Motor neuron (in vitro differentiated cells): Measurements from ENCODE around the gene KBTBD13. TPM values are rescaled to one million over a fixed set of nuclear protein-coding genes. Genes with fewer than 3 reads are reported as not detected.

Source experiments
- ATAC-seq, 8 experiments: fragments of 200-7000 bp; cut with Tn5 transposase; replicated peaks in 6 of 8; 2 replicates each; pipeline ENCODE4 v1.8.0; 2021; ENCODE audit warnings: mild to moderate bottlenecking in 8 of 8, moderate library complexity in 8 of 8
- H3K27ac ChIP-seq, 2 donors: fragments of 250-450 bp; sonication (Bioruptor Pico); 2 replicates each; pipeline ENCODE4 v1.9.0; 2021; ENCODE audit warnings: antibody characterized with exemption in 2 of 2, mild to moderate bottlenecking in 2 of 2, moderate library complexity in 1 of 2
- H3K4me1 ChIP-seq, 2 donors: fragments of 250-450 bp; sonication (Bioruptor Pico); replicated peaks in 1 of 2; 2 replicates each; pipeline ENCODE4 v1.6.1; 2021; ENCODE audit warnings: antibody characterized with exemption in 2 of 2, mild to moderate bottlenecking in 2 of 2, moderate library complexity in 1 of 2
- H3K4me3 ChIP-seq, 5 donors: fragments of 250-450 bp; sonication (Bioruptor Pico); 2 replicates each; pipeline ENCODE4 v1.9.0; 2021; ENCODE audit warnings: antibody characterized with exemption in 5 of 5, mild to moderate bottlenecking in 5 of 5, moderate library complexity in 4 of 5
- WGBS, 10 experiments: fragments of 450-650 bp; shearing (Covaris generic); methylation state at CpG; one replicate each; pipeline ENCODE4 v1.0.0; 2022; 5-methylcytosine and 5-hydroxymethylcytosine counted together
- in situ Hi-C, 9 experiments: fragments of 400-800 bp; cut with MboI; loops; one replicate each; pipeline ENCODE4 v1.15.0; 2021; ENCODE audit warnings: low sequenced_read_pairs in 9 of 9, low pct_unique_long_range_greater_than_20kb in 2 of 9; ENCODE audit not compliant: unreplicated experiment in 9 of 9
- total RNA-seq, 8 experiments: library from RNA; unstranded; fragments of 300-600 nt; gene quantifications; 2 replicates each; pipeline versions ENCODE4 v1.2.3 to v1.2.4, GENCODE V29; 2022

The KBTBD13 gene
- under 1 TPM in 5 of 8 experiments, not detected in 3; 0.10 to 0.28 (median 0.18) TPM for total RNA-seq

GRCh38 chr15:65076486-65077290 lies at the start of gene KBTBD13:
TSS of gene KBTBD13 (plus strand) at chr15:65076746. CDS start at chr15:65076816, 70 bp downstream.
- no peak within 1 kb of the TSS for H3K4me3 ChIP-seq
- no peak for ATAC-seq
- no peak within 1 kb of the TSS for H3K27ac ChIP-seq
- WGBS, 10 experiments: 85 to 100% (median 94%) methylated on average over 4 to 48 of the region's 73 CpGs; no CpG with 5 or more reads in 5 of the 10 experiments
- H3K4me1 ChIP-seq: peaks cover 0 to 6% of the 10 kb centered on the region in 2 donors
- in situ Hi-C loops: no loop called here

GRCh38 chr15:65026756-65027155 lies 49.8 kb upstream of the KBTBD13 start:
- in situ Hi-C loops: loop anchor here in 1 of 9 experiments (25.0 kb wide), 1 partner anchor 261 kb away; the partner anchor contains the start of genes PARP16 and RNU5A-1
- Histone ChIP-seq H3K4me3 (no peak overlapping the region), H3K27ac (no peak overlapping the region), H3K4me1 (peaks cover 5 to 8% of the 10 kb centered on the region in 2 donors)
- no peak for ATAC-seq
- WGBS, 10 experiments: 80 to 100% (median 97%) methylated on average over 1 to 6 of the region's 6 CpGs; no CpG with 5 or more reads in 1 of the 10 experiments

- Histone ChIP-seq H3K4me1 (peaks cover 5 to 9% of the 10 kb centered on the region in 2 donors), H3K4me3 (no peak overlapping the region), H3K27ac (no peak overlapping the region)
- WGBS, 10 experiments: 50 to 100% (median 90%) methylated on average over 1 of the region's 1 CpG
- in situ Hi-C loops: loop anchor here in 1 of 9 experiments (25.0 kb wide), 1 partner anchor 260 kb away; the partner anchor contains the start of genes PARP16 and RNU5A-1
- ATAC-seq: no peak
These were observed 49.0 kb upstream of the KBTBD13 start for GRCh38 chr15:65027593-65027992.

- in situ Hi-C loops: loop anchor here in 1 of 9 experiments (25.0 kb wide), 1 partner anchor 259 kb away; the partner anchor contains the start of genes PARP16 and RNU5A-1
- 0 to 63% (median 54%) methylated on average over 1 to 10 of the region's 10 CpGs for WGBS, 10 experiments
These were observed 48.2 kb upstream of the KBTBD13 start for GRCh38 chr15:65028338-65028737.

GRCh38 chr15:65028921-65029735 lies 47.4 kb upstream of the KBTBD13 start, which contains the start of gene MTFMT:
TSS of gene MTFMT (minus strand) at chr15:65029639. CDS start at chr15:65029613, 26 bp downstream.
- peak; percentile 75 to 95 (median 90) for ATAC-seq
- WGBS, 10 experiments: 0 to 8% (median 0%) methylated on average over 1 to 32 of the region's 73 CpGs; no CpG with 5 or more reads in 2 of the 10 experiments
- peak within 1 kb of the TSS in 1 of 2 donors; percentile 52 for H3K27ac ChIP-seq
- H3K4me1 ChIP-seq: peaks cover 13 to 18% of the 10 kb centered on the region in 2 donors
- in situ Hi-C loops: loop anchor here in 1 of 9 experiments (25.0 kb wide), 1 partner anchor 258 kb away; the partner anchor contains the start of genes PARP16 and RNU5A-1
- peak within 1 kb of the TSS; percentile 82 to 100 (median 88) for H3K4me3 ChIP-seq

More at GRCh38 chr15:65028338-65028737, 48.2 kb upstream of the KBTBD13 start:
- Histone ChIP-seq H3K4me1 (peaks cover 5 to 16% of the 10 kb centered on the region in 2 donors), H3K4me3 (peak overlapping the region; percentile 82 to 100 (median 88)), H3K27ac (no peak overlapping the region)
- ATAC-seq: peak in 1 of 8 experiments; percentile 2

GRCh38 chr15:65029736-65030208 lies 46.8 kb upstream of the KBTBD13 start:
- in situ Hi-C loops: loop anchor here in 1 of 9 experiments (25.0 kb wide), 1 partner anchor 258 kb away; the partner anchor contains the start of genes PARP16 and RNU5A-1
- Histone ChIP-seq H3K4me1 (peaks cover 14 to 18% of the 10 kb centered on the region in 2 donors), H3K4me3 (peak overlapping the region; percentile 82 to 100 (median 88)), H3K27ac (no peak overlapping the region)
- WGBS, 10 experiments: 55 to 100% (median 68%) methylated on average over 1 to 9 of the region's 12 CpGs; no CpG with 5 or more reads in 2 of the 10 experiments
- no peak for ATAC-seq

- peaks cover 14 to 16% of the 10 kb centered on the region in 2 donors for H3K4me1 ChIP-seq
- in situ Hi-C loops: loop anchor here in 1 of 9 experiments (25.0 kb wide), 1 partner anchor 254 kb away; the partner anchor contains the start of genes PARP16 and RNU5A-1
- ATAC-seq: peak; percentile 51 to 79 (median 60)
- H3K4me3 ChIP-seq: no peak overlapping the region
- 15 to 100% (median 43%) methylated on average over 1 to 7 of the region's 13 CpGs; no CpG with 5 or more reads in 1 of the 10 experiments for WGBS, 10 experiments
- H3K27ac ChIP-seq: no peak overlapping the region
These were observed 43.6 kb upstream of the KBTBD13 start for GRCh38 chr15:65032801-65033537.

- 0 to 45% (median 26%) methylated on average over 1 to 4 of the region's 4 CpGs; no CpG with 5 or more reads in 2 of the 10 experiments for WGBS, 10 experiments
- H3K27ac ChIP-seq: no peak overlapping the region
- in situ Hi-C loops: loop anchor here in 1 of 9 experiments (25.0 kb wide), 1 partner anchor 254 kb away; the partner anchor contains the start of genes PARP16 and RNU5A-1
- peaks cover 11 to 13% of the 10 kb centered on the region in 2 donors for H3K4me1 ChIP-seq
- peak in 6 of 8 experiments; percentile 10 to 35 (median 28) for ATAC-seq
- no peak overlapping the region for H3K4me3 ChIP-seq
These were observed 42.8 kb upstream of the KBTBD13 start for GRCh38 chr15:65033659-65034269.

GRCh38 chr15:65034719-65035118 lies 41.8 kb upstream of the KBTBD13 start:
- WGBS, 10 experiments: 90 to 100% (median 96%) methylated on average over 1 to 8 of the region's 11 CpGs; no CpG with 5 or more reads in 1 of the 10 experiments
- in situ Hi-C loops: loop anchor here in 1 of 9 experiments (25.0 kb wide), 1 partner anchor 253 kb away; the partner anchor contains the start of genes PARP16 and RNU5A-1
- ATAC-seq: no peak
- Histone ChIP-seq H3K4me3 (no peak overlapping the region), H3K4me1 (peaks cover 15 to 20% of the 10 kb centered on the region in 2 donors), H3K27ac (no peak overlapping the region)

- no peak overlapping the region for H3K4me3 ChIP-seq
- peaks cover 15 to 20% of the 10 kb centered on the region in 2 donors for H3K4me1 ChIP-seq
- in situ Hi-C loops: loop anchor here in 1 of 9 experiments (25.0 kb wide), 1 partner anchor 250 kb away; the partner anchor contains the start of genes PARP16 and RNU5A-1
- no peak for ATAC-seq
- WGBS, 10 experiments: 75 to 100% (median 92%) methylated on average over 1 of the region's 1 CpG; no CpG with 5 or more reads in 3 of the 10 experiments
- no peak overlapping the region for H3K27ac ChIP-seq
These were observed 39.2 kb upstream of the KBTBD13 start for GRCh38 chr15:65037309-65037708.

- no peak overlapping the region for H3K4me3 ChIP-seq
- H3K4me1 ChIP-seq: peaks cover 6 to 20% of the 10 kb centered on the region in 2 donors
- WGBS, 10 experiments: 40 to 100% (median 92%) methylated on average over 1 to 3 of the region's 3 CpGs; no CpG with 5 or more reads in 3 of the 10 experiments
- ATAC-seq: no peak
- in situ Hi-C loops: loop anchor here in 1 of 9 experiments (25.0 kb wide), 1 partner anchor 249 kb away; the partner anchor contains the start of genes PARP16 and RNU5A-1
- no peak overlapping the region for H3K27ac ChIP-seq
These were observed 38.1 kb upstream of the KBTBD13 start for GRCh38 chr15:65038428-65038827.
